OCI-M2 (cell line): Measurements from ENCODE around the gene AMOTL1.
"Not testable (repeated sequence)": the region's sequence is repeated elsewhere in the genome, so short reads cannot be mapped to it uniquely, and the experiment has no call there.

Experiments used
- DNase-seq: peaks from one replicate; lab custom pipeline; 2025; ENCODE audit not compliant: unreplicated experiment; lab: John Stamatoyannopoulos, UW

Gene AMOTL1

DNA sequence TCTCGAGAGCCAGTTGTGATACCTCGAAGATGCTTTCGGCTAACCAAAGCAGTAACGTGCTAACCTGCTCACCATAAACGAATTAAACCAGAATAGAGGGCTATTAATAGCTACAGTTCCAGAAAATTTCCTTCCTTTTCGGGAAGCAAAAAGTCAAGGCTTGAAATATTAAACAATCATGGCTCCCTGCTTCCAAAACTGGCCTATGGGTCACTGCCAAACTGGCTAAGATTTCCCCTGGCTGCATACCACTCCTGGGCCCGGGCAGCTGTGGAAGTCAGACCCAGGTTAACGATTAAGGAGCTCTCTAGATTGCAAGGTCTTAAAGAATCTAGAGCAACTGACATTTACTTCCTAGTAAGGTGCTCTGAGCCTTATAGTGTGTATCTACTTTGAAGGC is 1.7 kb downstream of the AMOTL1 start:
- DNase-seq, result no peak

DNA sequence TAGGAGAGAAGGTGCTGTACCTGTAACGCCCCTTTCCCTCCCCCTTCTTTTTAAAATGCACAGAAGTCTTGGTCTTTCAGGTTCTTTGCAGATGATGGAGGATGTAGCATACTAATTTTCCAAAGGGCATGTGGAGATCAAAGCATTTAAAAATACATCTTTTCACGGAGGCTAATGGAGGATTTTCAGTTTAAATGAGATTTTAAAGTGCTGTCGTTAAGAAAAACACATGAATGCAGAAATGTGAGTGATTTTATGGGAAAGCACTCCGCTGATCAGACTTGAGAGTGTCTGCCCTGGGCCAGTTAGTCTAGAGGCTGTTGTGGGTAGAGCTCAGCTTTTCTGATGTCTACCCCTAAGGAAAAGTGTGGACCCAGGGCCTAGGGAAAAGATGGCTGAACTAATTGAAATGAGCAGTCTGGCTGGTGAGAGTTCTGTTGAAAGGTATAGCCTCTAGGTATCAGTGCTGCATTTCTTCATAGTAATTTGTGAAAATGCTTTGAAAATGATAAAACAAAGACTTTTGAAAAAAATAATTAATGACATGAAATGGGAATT is 2.5 kb downstream of the AMOTL1 start:
- no peak for DNase-seq

DNA sequence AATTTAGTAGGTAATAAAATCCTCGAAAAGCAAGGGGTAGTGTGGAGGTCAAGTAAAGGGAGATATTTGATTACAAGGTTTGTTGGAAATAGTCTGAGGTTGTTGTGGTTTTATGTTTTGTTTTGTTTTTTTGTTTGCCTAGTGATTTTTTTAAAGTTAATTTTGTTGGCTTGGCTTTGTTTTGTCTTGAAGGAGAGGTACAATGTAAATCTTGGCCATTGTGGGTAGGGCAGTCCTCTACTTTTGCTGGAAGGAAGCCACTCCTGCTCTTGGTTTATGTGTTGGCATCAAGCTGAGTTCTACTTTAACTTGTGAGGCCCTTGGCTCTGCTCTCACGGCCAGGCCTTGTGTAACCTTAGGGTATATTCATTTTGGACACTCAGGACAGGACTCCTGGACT is 3.2 kb downstream of the AMOTL1 start:
- DNase-seq, result no peak

GRCh38 chr11:94771951-94772350 is 3.8 kb downstream of the AMOTL1 start:
- DNase-seq, result no peak

DNA sequence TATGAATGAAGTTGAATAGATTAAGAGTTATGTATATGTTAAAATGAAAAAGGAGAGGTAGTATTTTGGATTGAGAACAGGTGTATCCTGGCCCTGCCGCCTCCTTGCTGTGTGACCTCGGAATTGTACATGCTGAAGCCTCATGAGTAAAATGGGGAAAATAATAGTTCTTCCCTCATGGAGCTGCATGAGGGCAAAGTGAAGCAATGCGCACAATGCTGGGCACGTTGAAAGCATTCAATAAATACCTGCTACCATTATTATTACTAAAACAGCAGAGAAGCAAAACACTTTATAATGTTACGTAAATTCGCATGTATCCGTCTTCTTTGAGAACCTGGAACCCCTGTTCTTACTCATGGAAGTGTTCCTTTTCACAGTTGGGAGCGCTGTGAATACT is 5.7 kb downstream of the AMOTL1 start:
- DNase-seq, result no peak

DNA sequence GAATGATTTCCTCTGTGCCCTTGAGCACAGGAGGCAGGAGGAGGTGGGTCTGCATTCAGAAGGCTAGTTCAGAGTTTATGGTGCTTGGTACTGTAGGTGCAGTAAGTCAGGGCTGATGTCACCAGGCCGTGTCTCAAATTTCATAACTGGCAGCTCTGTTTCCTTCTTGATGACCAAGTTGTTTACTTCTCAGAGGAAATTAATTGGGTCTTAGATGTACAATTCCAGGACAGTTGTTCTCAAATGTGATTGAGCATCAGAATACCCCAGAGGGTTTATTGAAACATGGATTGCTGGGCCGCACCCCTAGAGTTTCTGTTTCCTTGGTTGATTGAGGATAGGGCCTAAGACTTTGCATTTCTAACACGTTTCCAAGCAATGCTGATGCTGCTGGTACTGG is 6.2 kb downstream of the AMOTL1 start:
- DNase-seq, result no peak

DNA sequence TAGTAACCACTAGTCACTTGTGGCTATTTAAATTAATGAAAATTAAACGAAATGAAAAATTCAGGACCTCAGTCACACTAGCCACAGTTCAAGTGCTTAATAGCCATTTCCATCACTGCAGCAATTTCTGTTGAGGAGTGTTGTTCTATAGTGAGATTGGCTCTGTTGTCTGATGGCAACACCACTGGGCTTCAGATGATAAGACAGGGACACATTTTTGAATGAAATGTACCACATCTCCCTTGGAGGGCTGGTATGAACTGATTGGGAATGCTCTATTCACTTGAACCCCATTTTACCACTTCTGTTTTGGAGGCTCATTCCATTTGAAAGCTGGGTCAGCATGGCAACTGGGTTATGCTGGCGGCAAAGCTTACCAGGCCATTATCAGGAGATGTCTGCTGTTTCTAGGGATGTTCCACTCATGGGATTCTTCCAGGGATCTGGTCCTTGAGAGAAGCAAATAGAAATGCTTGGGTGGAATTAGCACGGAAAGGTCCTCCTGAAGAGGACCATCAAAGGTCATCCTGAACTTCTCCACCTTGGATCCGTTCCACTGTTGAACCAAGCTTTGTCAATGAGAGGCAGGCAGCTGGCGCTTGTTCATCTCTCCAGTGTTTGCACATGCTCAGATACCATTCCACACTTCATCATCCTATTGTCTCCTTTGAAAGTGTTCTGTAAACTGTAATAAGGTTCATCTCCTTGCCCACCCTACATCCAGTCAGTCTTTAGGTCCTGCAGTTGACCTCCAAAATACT is 7.6 kb downstream of the AMOTL1 start:
- DNase-seq, result no peak

- DNase-seq, result no peak
These were observed 8.5 kb downstream of the AMOTL1 start for GRCh38 chr11:94776351-94777321.

DNA sequence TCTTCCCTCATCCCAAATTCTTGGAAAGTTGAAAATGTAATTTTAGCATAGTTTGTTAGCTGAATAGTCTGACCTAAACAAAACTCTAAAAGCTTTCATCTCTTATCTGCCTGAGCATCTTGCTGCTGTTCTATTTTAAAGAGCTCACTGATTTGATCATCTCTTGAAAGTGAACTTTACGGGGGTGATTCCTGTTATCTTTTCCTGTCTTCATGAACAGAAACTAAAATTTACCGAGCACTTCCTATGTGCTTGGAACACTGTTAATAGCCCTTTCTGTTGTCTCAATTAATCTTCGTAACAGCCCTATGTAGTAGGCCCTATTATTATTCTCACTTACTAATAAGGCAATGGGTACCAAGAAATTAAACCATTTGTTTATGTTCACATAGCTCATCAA is 12.3 kb downstream of the AMOTL1 start:
- DNase-seq, result no peak

GRCh38 chr11:94781837-94782236 is 13.7 kb downstream of the AMOTL1 start:
- DNase-seq, result no peak

DNA sequence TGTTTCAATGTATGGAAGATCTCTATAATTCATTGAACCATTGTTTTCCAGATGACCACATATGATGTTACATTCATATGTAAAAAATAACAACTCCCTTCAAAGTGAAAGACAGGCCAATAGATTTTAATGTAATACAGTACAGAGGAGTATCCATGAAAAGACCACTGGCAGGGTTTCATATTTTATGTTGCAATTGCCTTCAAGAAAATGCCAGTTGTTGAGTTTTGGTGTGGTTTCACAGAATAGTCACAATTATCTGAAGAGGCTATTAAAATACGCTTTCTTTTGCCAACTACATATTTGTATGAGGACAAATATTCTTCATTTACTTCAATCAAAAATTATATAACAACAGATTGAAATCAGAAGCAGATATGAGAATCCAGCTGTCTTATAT is 14.3 kb downstream of the AMOTL1 start:
- no peak for DNase-seq

- DNase-seq, result no peak
These were observed 16.7 kb downstream of the AMOTL1 start for GRCh38 chr11:94784884-94785283.

DNA sequence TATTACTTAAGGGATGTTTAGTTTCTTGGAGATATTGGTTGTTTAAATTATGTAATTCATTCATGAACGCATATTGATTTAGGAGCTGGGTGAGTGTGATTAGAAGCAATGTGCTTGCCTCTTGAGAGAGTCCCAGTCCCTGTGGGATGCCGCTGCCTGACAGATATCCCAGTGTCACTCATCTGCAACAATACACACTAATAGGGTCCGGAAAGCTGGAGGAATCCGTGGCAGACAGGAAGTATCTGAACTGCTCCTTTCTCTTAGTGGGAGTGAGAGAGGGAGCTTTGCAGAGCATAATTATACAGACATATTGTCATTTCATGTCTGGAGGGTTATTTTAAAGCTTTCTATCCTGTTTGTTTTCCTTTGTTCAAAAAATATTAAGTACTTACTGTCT is 17.4 kb downstream of the AMOTL1 start:
- DNase-seq, result no peak

- no peak for DNase-seq
These were observed 18.3 kb downstream of the AMOTL1 start for GRCh38 chr11:94786264-94787126.

- no peak for DNase-seq
These were observed 19.6 kb downstream of the AMOTL1 start for GRCh38 chr11:94787801-94788200.

- no peak for DNase-seq
These were observed 20.2 kb downstream of the AMOTL1 start for GRCh38 chr11:94788396-94788795.

DNA sequence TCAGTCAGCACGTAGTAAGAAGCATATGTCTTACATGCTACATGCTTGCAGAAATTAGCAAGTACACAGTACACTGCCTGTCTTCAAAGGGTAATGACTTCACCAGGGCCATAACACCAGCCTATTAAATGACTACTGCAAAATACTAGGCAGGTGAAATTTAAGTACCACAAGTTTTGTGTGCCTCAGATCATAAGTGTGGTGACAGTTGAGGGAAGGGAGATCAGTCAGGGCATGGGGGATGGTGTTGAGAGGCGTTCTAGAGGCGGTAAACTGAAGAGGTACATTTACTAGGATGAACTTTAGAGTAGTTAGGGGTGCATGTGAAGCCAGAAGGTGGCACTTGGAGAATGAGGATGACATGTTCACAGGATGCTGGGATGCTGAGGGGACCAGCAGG is 22.0 kb downstream of the AMOTL1 start:
- DNase-seq, result no peak

DNA sequence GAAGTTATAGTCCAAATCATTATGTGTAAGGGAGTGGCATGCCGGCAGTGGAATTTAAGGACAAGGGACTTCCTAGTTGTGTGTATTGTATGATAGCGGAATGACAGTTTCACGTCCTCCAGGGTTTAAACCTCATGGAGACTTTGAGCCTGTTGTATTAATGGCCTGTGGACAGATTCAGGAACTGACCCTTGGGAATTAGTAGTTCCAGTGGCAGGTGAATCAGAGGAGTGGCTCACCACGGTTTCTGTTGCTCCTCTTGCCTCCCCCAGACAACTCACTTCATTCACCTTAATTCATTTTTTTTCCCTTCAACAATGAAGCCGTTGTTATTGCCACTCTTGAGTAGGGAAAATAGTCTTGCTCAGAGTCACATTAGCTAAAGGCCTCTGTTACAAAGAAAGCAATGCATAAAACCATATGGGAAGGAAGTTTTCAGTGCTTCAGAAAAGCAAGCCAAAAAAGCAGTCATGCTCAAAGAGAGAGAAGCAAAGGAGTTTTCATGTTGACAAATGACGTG is 22.6 kb downstream of the AMOTL1 start:
- DNase-seq, result no peak

- DNase-seq, result no peak
These were observed 23.2 kb downstream of the AMOTL1 start for GRCh38 chr11:94791216-94791889.

DNA sequence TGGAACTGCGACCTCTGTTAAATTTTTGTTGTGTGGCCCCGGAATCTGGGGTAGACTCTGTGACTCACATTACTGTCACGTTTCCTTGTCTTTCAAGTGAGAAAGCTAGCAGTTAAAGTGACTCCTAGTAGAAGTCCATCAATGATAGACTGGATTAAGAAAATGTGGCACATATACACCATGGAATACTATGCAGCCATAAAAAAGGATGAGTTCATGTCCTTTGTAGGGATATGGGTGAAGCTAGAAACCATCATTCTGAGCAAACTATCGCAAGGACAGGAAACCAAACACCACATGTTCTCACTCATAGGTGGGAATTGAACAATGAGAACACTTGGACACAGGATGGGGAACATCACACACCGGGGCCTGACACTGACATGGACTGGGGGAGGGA is 23.8 kb downstream of the AMOTL1 start:
- DNase-seq, result not testable (repeated sequence)
